Measurements from ENCODE around the gene EVC2.
"Not testable (repeated sequence)": the region's sequence is repeated elsewhere in the genome, so short reads cannot be mapped to it uniquely, and the experiment has no call there.

The EVC2 gene

GRCh38 chr4:5619913-5620625 lies 88.3 kb downstream of the EVC2 start:
- no peak for DNase-seq

DNA sequence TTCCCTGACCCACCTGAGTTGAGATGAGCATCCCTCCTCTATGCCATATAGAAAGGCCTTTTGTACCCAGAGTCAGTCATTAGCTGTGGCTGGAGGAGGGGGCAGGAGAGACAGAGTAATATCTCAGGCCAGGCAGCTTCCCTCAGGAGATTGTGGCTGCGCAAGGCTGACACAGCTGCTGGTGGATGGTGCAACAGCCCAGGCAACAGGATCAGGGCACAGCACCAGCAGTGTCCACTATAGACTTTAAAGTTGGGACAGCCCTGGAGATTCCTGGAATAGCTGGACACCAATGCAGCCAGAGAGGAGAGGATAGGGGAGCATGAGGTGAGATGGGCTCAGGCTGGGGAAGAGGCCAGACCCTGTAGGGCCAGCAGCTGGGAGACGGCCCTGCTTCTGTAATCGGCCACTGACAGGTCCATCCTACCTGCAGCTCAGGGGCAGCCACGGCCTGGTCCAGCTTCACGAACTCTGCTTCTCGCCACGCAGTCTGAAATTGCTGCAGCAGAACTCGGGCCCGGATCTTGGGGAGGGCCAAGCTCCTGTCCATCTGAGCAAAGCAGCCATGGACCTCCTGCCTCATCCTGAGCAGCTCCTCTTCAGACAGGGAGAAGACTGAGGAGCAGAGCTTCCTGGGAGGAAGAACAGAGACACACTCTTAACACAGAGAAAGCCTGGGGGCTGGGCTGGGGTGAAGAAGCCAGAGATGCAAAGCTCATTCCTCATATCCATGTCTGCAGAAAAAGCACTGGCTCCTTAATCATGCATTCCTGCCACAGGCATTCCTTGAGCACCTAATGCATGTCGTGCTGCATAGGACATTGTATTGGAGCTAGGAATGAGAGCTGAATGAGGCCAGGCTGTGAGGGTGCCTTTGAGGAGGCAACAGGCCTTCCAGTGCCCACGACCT lies 90.1 kb downstream of the EVC2 start:
- DNase-seq = no peak

DNA sequence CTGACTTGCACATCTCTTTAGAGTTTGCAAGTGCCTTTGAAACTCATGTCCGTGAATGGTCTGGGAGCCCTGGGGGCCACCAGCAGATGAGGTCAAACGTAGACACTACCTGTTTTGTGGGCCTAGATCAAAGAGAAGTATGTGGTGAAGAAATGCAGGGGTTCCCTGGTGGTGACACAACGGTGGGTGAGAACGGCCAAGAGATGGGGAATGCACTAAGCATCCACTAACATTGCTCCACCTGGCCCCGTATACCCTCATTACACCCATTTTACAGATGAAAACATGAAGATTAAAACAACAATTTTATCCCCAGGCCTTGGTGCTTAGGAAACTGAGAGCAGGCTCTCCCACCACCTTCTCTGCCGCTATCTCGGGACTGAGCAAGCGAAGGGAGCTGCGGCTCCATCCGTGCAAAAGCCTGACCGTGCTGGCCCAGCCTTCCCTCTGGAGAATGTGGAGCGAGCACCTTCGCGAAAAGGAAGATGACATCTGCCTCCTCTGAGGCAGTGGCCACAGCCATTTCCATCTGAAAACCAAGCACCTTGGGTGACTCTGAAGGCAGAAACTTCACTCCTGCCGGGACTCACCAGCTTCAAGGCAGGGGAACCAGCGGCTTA lies 91.9 kb downstream of the EVC2 start:
- DNase-seq = no peak

- no peak for DNase-seq
Measured at GRCh38 chr4:5615496-5616075, 92.8 kb downstream of the EVC2 start.

DNA sequence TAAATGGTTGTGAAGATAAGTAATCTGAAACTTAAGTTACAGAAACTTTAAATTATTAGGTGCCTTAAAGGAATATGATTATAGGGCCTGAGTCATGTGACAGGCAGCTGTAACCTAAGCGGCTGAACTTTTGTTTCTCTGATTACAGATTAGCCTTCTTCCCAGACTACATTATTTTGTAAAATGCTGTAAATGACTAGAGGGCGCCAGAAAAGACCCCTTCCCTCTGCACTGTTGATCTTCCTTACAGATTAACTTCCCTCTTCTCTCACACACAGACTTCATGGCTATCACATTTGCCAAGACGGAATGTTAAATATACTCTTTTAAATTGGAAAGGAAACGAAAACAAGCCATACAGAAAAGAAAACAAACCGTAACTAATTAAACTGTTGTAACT lies 96.6 kb downstream of the EVC2 start:
- no peak for DNase-seq

DNA sequence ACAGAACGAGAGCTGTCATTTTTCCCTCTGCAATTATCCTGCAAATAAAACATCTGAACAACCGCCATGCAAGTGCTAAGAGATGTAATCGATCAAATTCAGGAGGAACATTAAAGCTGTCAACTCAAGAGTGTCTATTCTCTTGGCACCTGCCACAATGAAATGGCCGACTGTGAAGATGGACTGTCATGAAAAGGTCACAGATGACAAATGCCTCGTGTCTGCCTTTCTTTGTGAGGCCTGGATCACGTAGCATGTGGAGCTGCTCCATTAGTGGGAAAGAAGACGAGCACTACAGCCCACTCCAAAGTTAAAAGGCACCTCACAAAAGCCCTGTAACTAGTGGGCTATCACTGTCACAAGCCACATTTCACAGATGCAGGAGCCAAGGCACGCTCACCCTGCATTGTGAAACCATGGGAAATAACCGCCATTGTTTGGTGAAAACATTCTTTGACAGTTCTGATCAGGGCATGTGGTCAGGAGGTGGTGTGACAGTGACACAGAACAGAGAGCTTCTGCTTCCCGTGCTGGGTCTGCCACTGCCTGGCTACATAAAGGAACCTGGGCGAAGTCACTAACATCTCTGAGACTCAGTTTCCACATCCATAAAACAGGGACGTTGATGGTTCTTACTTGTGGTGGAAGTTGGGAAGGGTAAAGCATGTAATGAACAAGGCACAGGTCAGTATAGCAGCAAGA lies 98.9 kb downstream of the EVC2 start:
- DNase-seq = no peak

GRCh38 chr4:5593828-5594227 lies 114.5 kb downstream of the EVC2 start:
- DNase-seq = not testable (repeated sequence)

- DNase-seq = no peak
Measured at GRCh38 chr4:5592272-5592671, 116.1 kb downstream of the EVC2 start.

GRCh38 chr4:5589495-5589894 lies 118.9 kb downstream of the EVC2 start:
- DNase-seq = no peak

DNA sequence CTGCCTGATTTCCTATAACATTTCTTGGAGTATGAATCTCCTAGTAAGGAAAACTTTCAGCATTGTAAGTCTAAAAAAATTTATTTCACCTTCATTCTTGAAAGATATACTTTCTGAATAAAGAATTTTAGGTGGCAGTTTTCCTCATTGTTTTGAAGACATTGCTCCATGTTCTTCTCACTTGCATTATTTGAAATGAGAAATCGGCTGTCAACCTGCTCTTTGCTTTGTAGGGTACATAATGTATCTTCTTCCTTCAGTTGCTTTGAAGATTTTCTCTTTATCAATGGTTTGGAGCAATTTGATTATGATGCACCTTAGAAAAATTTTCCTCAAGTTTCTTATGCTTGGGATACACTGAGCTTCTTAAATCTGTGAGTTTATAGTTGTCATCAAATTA lies 120.3 kb downstream of the EVC2 start:
- no peak for DNase-seq

- DNase-seq = no peak
Measured at GRCh38 chr4:5575941-5576340, 132.4 kb downstream of the EVC2 start.

- DNase-seq = no peak
Measured at GRCh38 chr4:5574386-5574785, 134.0 kb downstream of the EVC2 start.

DNA sequence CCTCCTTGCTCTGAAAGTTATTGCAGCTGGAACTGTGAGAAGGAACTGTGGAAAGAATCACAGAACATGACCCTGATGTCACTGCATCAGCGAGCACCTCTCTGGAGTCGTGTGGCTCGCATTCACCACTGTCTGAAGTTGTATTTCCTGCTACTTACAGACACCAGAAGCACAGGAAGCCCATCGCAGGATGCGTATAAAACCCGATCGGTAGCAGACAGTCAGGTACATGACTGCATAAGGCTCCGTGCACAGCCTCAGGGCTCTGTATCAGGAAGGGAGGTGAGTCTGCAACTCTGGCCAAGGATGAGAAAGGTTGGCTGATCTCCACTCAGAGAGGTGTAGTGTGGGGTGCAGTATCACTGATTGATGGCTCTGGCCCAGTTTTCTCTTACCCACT lies 134.4 kb downstream of the EVC2 start:
- no peak for DNase-seq

DNA sequence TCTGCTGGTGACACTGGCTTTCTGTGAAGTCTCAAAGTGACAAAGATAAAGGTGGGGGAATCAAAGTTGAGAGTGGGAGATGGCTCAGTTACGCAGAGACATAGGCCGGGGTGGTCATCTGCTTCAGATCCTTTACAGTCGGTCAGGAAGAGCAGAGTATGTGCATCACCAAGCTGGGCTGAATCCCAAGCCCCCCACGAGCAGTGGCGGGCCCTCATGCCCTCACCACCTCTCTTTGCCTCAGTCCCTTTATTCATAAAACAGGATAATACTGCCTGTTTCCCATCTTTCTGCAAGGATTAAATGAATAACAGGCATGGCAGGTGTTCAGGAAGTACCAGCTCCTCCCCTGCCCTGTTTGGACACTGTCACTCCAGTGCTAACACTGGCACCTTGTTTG lies 135.6 kb downstream of the EVC2 start:
- no peak for DNase-seq

- no peak for DNase-seq
Measured at GRCh38 chr4:5572114-5572513, 136.2 kb downstream of the EVC2 start.

- no peak for DNase-seq
Measured at GRCh38 chr4:5571646-5572045, 136.7 kb downstream of the EVC2 start.

DNA sequence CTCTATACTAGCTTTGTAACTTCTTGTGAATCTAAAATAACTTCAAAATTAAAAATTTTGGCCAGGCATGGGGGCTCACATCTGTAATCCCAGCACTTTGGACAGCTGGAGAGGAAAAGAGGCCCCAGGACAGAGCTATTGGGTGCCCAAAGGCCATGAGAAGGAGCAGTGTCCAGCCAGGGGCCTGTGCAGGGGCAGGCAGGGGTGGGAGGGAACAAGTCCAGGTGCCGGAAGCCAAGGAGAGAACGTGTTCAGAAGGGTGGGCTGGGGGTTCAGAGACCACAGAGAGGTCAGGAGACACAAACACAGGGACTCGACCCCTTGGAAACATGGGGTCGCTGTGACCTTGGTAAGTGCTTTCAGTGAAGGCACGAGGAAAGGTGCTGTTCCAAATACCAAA lies 138.9 kb downstream of the EVC2 start:
- DNase-seq = no peak

GRCh38 chr4:5568931-5569330 lies 139.4 kb downstream of the EVC2 start:
- DNase-seq = no peak

- DNase-seq = no peak
Measured at GRCh38 chr4:5568336-5568735, 140.0 kb downstream of the EVC2 start.

GRCh38 chr4:5566991-5567390 lies 141.4 kb downstream of the EVC2 start:
- DNase-seq = no peak

GRCh38 chr4:5566526-5566925 lies 141.8 kb downstream of the EVC2 start:
- no peak for DNase-seq

DNA sequence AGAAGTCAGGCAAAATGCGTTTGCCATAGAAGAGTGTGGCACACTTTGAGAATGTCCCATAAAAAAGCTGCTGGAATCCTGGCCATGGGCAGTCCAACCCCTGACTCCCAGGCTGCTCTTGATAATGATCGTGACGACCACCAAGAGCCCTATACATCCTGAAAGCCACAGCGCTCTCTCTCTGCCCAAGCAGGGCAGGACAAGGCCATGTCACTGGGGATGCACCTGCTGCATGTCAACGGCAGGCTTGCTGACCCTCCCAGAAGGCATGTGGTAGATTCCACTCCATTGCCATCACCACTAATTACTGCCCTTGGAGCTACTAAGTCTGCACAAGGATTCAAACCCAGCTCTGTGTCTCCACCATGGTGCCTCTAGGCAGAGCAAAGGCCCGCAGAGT lies 144.5 kb downstream of the EVC2 start:
- no peak for DNase-seq

DNA sequence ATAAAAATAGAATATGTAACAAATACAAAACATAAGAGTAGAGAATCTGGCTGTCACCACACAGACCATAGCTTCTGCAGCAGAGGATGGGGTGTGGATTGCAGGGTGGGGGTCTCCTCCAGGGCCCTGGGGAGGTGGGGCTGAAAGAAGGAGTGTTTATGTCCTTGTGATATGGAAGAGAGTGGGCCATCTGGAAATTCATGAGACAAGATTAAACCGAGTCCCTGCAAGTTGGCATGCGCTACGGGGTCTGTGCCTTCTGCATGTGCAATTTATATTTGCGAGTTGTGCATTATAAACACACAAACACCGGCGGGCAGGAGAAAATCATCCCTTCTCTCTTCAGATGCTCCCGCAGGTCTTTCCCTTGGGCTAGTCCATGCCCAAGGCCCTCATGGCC lies 145.9 kb downstream of the EVC2 start:
- no peak for DNase-seq

Data from cerebellar nuclear complex (tissue), 1 donor.